ENCODE measurements around the gene MAP2K2. TPM values are rescaled to one million over a fixed set of nuclear protein-coding genes. Genes with fewer than 3 reads are reported as not detected.

Gene MAP2K2
- polyA plus RNA-seq, 3 donors, result 30.5 to 94.5 (median 40.2) TPM

GRCh38 chr19:4152241-4152998 lies 28.5 kb upstream of the MAP2K2 start:
- Mint-ChIP-seq H3K27me3 (ENCODE audit: low read depth in 3 of 3) (peaks cover 4 to 28% (median 7%) of the 10 kb centered on the region in 3 donors), H3K27ac (no peak overlapping the region)

GRCh38 chr19:4151623-4152022 lies 27.7 kb upstream of the MAP2K2 start:
- no peak for TF ChIP-seq CTCF (IDR thresholded peaks at IDR 0.05)
- Histone ChIP-seq H4K20me1 (ENCODE audit: insufficient read depth, low read length) (no peaks in the 10 kb centered on the region), H3K9ac (ENCODE audit: insufficient read depth, low read length, poor library complexity, severe bottlenecking) (no peak overlapping the region), H3K79me2 (ENCODE audit: insufficient read depth, low read length) (no peaks in the 10 kb centered on the region), H3K4me2 (replicated peaks; ENCODE audit: extremely low read depth, low read length, poor library complexity, severe bottlenecking) (no peak overlapping the region), H2AFZ (ENCODE audit: insufficient read depth, low read depth, low read length, poor library complexity, severe bottlenecking) (no peak overlapping the region), H3K4me1 (ENCODE audit: control insufficient read depth in 1 of 2, insufficient read depth in 2 of 2, low read length in 2 of 2) (no peaks in the 10 kb centered on the region), H3K27ac (ENCODE audit: low read depth in 1 of 2, low read length in 2 of 2) (no peak overlapping the region), H3K27me3 (ENCODE audit: control insufficient read depth in 2 of 2, insufficient read depth in 2 of 2, low read length in 2 of 2) (no peaks in the 10 kb centered on the region), H3K36me3 (replicated peaks in 1 of 2; ENCODE audit: control insufficient read depth in 1 of 2, insufficient read depth in 2 of 2, low read length in 2 of 2) (no peaks in the 10 kb centered on the region), H3K4me3 (replicated peaks in 1 of 3; ENCODE audit: low read depth in 2 of 3, low read length in 3 of 3) (no peak overlapping the region), H3K9me3 (replicated peaks in 1 of 2; ENCODE audit: control insufficient read depth in 1 of 2, insufficient read depth in 1 of 2, low read length in 2 of 2) (no peaks in the 10 kb centered on the region)
- H3K9me3 Mint-ChIP-seq, result peaks cover 0 to 2% (median 0%) of the 10 kb centered on the region in 7 donors
- peaks cover 3% of the 10 kb centered on the region for H3K4me1 Mint-ChIP-seq
- H3K4me3 Mint-ChIP-seq, result no peak overlapping the region
- intact Hi-C loops (cut with micrococcal nuclease), result no loop called here
- 53% methylated on average over 4 of the region's 6 CpGs for WGBS (ENCODE audit: insufficient coverage)
- H3K36me3 Mint-ChIP-seq, result no peaks in the 10 kb centered on the region
- H3K27me3 Mint-ChIP-seq (ENCODE audit: low read depth in 3 of 3), result peaks cover 7 to 29% (median 8%) of the 10 kb centered on the region in 3 donors
- no peak for DNase-seq
- no peak overlapping the region for H3K27ac Mint-ChIP-seq

More at GRCh38 chr19:4152241-4152998, 28.5 kb upstream of the MAP2K2 start:
- no peak overlapping the region for H3K4me3 ChIP-seq (replicated peaks in 1 of 3; ENCODE audit: low read depth in 2 of 3, low read length in 3 of 3)
- H2AFZ ChIP-seq (ENCODE audit: insufficient read depth, low read depth, low read length, poor library complexity, severe bottlenecking), result no peak overlapping the region
- no peaks in the 10 kb centered on the region for H3K36me3 Mint-ChIP-seq
- H3K4me1 ChIP-seq (ENCODE audit: control insufficient read depth in 1 of 2, insufficient read depth in 2 of 2, low read length in 2 of 2), result no peaks in the 10 kb centered on the region
- TF ChIP-seq CTCF (IDR thresholded peaks at IDR 0.05), result no peak
- peaks cover 3% of the 10 kb centered on the region for H3K4me1 Mint-ChIP-seq
- H4K20me1 ChIP-seq (ENCODE audit: insufficient read depth, low read length), result no peaks in the 10 kb centered on the region
- no peaks in the 10 kb centered on the region for H3K79me2 ChIP-seq (ENCODE audit: insufficient read depth, low read length)
- intact Hi-C loops (cut with micrococcal nuclease), result no loop called here
- H3K9ac ChIP-seq (ENCODE audit: insufficient read depth, low read length, poor library complexity, severe bottlenecking), result no peak overlapping the region
- no peak overlapping the region for H3K27ac ChIP-seq (ENCODE audit: low read depth in 1 of 2, low read length in 2 of 2)
- no peak overlapping the region for H3K4me2 ChIP-seq (replicated peaks; ENCODE audit: extremely low read depth, low read length, poor library complexity, severe bottlenecking)
- peaks cover 0 to 2% (median 0%) of the 10 kb centered on the region in 7 donors for H3K9me3 Mint-ChIP-seq
- H3K4me3 Mint-ChIP-seq, result no peak overlapping the region
- DNase-seq, result no peak
- WGBS (ENCODE audit: insufficient coverage), result 86% methylated on average over 6 of the region's 10 CpGs
- no peaks in the 10 kb centered on the region for H3K27me3 ChIP-seq (ENCODE audit: control insufficient read depth in 2 of 2, insufficient read depth in 2 of 2, low read length in 2 of 2)
- H3K36me3 ChIP-seq (replicated peaks in 1 of 2; ENCODE audit: control insufficient read depth in 1 of 2, insufficient read depth in 2 of 2, low read length in 2 of 2), result no peaks in the 10 kb centered on the region
- no peaks in the 10 kb centered on the region for H3K9me3 ChIP-seq (replicated peaks in 1 of 2; ENCODE audit: control insufficient read depth in 1 of 2, insufficient read depth in 1 of 2, low read length in 2 of 2)

Measured in CD14-positive monocyte (primary cell).